ENCODE data around the gene IRF6. TPM values are rescaled to one million over a fixed set of nuclear protein-coding genes. Genes with fewer than 3 reads are reported as not detected.

The IRF6 gene
- polyA plus RNA-seq, 1 experiment: 1.0 TPM

- TF ChIP-seq, protein P1, sequence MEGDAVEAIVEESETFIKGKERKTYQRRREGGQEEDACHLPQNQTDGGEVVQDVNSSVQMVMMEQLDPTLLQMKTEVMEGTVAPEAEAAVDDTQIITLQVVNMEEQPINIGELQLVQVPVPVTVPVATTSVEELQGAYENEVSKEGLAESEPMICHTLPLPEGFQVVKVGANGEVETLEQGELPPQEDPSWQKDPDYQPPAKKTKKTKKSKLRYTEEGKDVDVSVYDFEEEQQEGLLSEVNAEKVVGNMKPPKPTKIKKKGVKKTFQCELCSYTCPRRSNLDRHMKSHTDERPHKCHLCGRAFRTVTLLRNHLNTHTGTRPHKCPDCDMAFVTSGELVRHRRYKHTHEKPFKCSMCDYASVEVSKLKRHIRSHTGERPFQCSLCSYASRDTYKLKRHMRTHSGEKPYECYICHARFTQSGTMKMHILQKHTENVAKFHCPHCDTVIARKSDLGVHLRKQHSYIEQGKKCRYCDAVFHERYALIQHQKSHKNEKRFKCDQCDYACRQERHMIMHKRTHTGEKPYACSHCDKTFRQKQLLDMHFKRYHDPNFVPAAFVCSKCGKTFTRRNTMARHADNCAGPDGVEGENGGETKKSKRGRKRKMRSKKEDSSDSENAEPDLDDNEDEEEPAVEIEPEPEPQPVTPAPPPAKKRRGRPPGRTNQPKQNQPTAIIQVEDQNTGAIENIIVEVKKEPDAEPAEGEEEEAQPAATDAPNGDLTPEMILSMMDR (IDR thresholded peaks at IDR 0.05; ENCODE audit: low read depth, low read length): peak; percentile 86
- Histone ChIP-seq H3K9me3 (ENCODE audit: control insufficient read depth, insufficient read depth, low read length) (no peaks in the 10 kb centered on the region), H3K4me3 (ENCODE audit: low read depth, low read length) (no peak overlapping the region), H3K27me3 (ENCODE audit: control insufficient read depth, insufficient read depth, low read length) (no peaks in the 10 kb centered on the region), H3K27ac (ENCODE audit: low read depth, low read length) (no peak overlapping the region)
- CTCF ChIA-PET: interaction anchor here (0.5 to 5.9 kb wide), 24 partner anchors 10 to 550 kb away, joined by 3 to 62 read pairs (median 4); no protein-coding TSS in a partner anchor
- POLR2A ChIA-PET: no interaction called here
- no peak for DNase-seq (ENCODE audit: low read depth, low spot score)
Observed at GRCh38 chr1:209850342-209850979, 44.5 kb upstream of the IRF6 start.

- CTCF ChIA-PET: interaction anchor here (0.9 to 5.9 kb wide), 16 partner anchors 9 to 171 kb away, joined by 3 to 62 read pairs (median 5); no protein-coding TSS in a partner anchor
- Histone ChIP-seq H3K9me3 (ENCODE audit: control insufficient read depth, insufficient read depth, low read length) (no peaks in the 10 kb centered on the region), H3K27me3 (ENCODE audit: control insufficient read depth, insufficient read depth, low read length) (no peaks in the 10 kb centered on the region), H3K4me3 (ENCODE audit: low read depth, low read length) (no peak overlapping the region), H3K27ac (ENCODE audit: low read depth, low read length) (no peak overlapping the region)
- TF ChIP-seq, protein P1 (IDR thresholded peaks at IDR 0.05; ENCODE audit: low read depth, low read length): no peak
- POLR2A ChIA-PET: interaction anchor here (0.6 kb wide), 1 partner anchor 1745 kb away, joined by 3 read pairs; no protein-coding TSS in a partner anchor
- no peak for DNase-seq (ENCODE audit: low read depth, low spot score)
Observed at GRCh38 chr1:209849388-209849787, 43.4 kb upstream of the IRF6 start.

DNA sequence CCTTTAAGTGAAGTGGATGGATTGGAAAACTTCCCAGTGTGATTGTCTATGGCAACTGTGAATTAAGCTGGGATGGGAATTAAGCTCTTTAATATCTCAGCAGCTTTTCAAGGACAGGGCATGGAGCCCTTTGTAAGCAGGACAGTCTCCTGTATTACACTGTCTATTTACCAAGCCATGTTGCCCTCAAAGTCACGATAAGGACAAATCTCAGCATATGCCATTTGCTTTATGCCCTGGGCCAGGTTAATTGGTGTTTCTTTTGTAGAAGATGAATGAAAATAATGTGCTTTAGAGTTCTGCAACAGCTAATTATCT is 39.4 kb upstream of the IRF6 start:
- no peak overlapping the region for H3K27ac ChIP-seq (ENCODE audit: low read depth, low read length)
- no peaks in the 10 kb centered on the region for H3K27me3 ChIP-seq (ENCODE audit: control insufficient read depth, insufficient read depth, low read length)
- TF ChIP-seq, protein P1 (IDR thresholded peaks at IDR 0.05; ENCODE audit: low read depth, low read length): no peak
- ChIA-PET POLR2A (no interaction called here), CTCF (interaction anchor here (0.6 to 2.2 kb wide), 8 partner anchors 10 to 240 kb away, joined by 3 to 29 read pairs (median 4); no protein-coding TSS in a partner anchor)
- no peaks in the 10 kb centered on the region for H3K9me3 ChIP-seq (ENCODE audit: control insufficient read depth, insufficient read depth, low read length)
- no peak overlapping the region for H3K4me3 ChIP-seq (ENCODE audit: low read depth, low read length)
- DNase-seq (ENCODE audit: low read depth, low spot score): no peak

DNA sequence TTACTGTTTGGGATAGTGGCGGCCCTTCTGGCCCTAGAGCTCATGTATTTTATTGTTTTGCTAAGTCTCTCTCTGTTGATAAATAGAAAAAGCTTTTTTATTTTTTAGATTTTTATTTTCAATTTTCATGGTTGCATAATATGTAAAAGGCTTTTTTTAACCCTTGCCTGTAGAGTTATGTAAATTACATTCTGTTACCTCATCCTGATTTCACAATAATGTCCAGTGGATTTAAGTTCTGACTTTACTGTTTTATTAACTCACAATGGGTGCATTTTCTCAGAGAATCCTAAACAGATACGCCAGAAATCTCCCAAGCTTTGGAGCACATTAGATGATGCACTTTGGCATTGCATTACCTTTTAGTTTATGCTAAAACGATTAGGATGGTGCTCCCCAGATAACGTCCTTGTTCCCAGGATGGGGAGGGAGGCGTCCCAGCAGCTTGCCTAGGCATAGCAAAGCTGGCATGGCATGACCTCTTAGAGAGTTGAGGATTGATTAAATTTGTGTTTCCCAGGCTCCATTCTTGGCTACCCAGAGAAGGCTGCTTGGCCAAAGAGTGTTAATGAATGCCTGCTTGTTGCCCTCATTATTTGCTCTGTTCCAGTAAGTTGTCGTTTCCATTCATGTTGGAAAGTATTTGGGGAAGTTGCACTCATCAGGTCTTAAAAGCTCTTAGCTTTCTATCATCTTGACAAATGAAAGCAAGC is 38.9 kb upstream of the IRF6 start:
- TF ChIP-seq, protein P1 (IDR thresholded peaks at IDR 0.05; ENCODE audit: low read depth, low read length): no peak
- ChIA-PET CTCF (interaction anchor here (0.6 to 2.2 kb wide), 8 partner anchors 11 to 240 kb away, joined by 3 to 29 read pairs (median 4); no protein-coding TSS in a partner anchor), POLR2A (no interaction called here)
- Histone ChIP-seq H3K9me3 (ENCODE audit: control insufficient read depth, insufficient read depth, low read length) (no peaks in the 10 kb centered on the region), H3K27ac (ENCODE audit: low read depth, low read length) (no peak overlapping the region), H3K27me3 (ENCODE audit: control insufficient read depth, insufficient read depth, low read length) (no peaks in the 10 kb centered on the region), H3K4me3 (ENCODE audit: low read depth, low read length) (no peak overlapping the region)
- DNase-seq (ENCODE audit: low read depth, low spot score): no peak

GRCh38 chr1:209840611-209841010 is 34.7 kb upstream of the IRF6 start:
- H3K4me3 ChIP-seq (ENCODE audit: low read depth, low read length): no peak overlapping the region
- POLR2A ChIA-PET: interaction anchor here (1.0 to 1.3 kb wide), 2 partner anchors 13 to 17 kb away, joined by 4 to 5 read pairs; partner anchors contain the start of gene UTP25
- no peaks in the 10 kb centered on the region for H3K9me3 ChIP-seq (ENCODE audit: control insufficient read depth, insufficient read depth, low read length)
- TF ChIP-seq, protein P1 (IDR thresholded peaks at IDR 0.05; ENCODE audit: low read depth, low read length): no peak
- CTCF ChIA-PET: interaction anchor here (0.5 to 13.0 kb wide), 8 partner anchors 9 to 149 kb away, joined by 3 to 158 read pairs (median 8); partner anchors contain the start of gene UTP25
- peak overlapping the region; percentile 96 for H3K27ac ChIP-seq (ENCODE audit: low read depth, low read length)
- no peaks in the 10 kb centered on the region for H3K27me3 ChIP-seq (ENCODE audit: control insufficient read depth, insufficient read depth, low read length)
- no peak for DNase-seq (ENCODE audit: low read depth, low spot score)
